Testis (tissue), 3 donors: ENCODE data around the gene BCKDHB. TPM values are rescaled to one million over a fixed set of nuclear protein-coding genes. Genes with fewer than 3 reads are reported as not detected.

Experiments used
- DNase-seq: peaks from one replicate; pipeline ENCODE4 v3.0.0-alpha.2; 2019
- H3K27ac ChIP-seq, 2 donors: fragments of 200-600 bp; sonication (generic); one replicate each; pipeline ENCODE4 v1.5.1; 2019
- H3K27me3 ChIP-seq: fragments of 200-600 bp; sonication (generic); one replicate; pipeline ENCODE4 v1.5.1; 2019
- H3K36me3 ChIP-seq: fragments of 200-600 bp; sonication (generic); one replicate; pipeline ENCODE4 v1.5.1; 2017; ENCODE audit warnings: low read depth; ENCODE audit errors: missing control alignments
- H3K4me1 ChIP-seq: fragments of 200-600 bp; sonication (generic); one replicate; pipeline ENCODE4 v1.5.1; 2019
- H3K4me3 ChIP-seq, 2 donors: fragments of 200-600 bp; sonication (generic); one replicate each; pipeline ENCODE4 v1.5.1; 2017 to 2019
- H3K9me3 ChIP-seq: fragments of 200-600 bp; sonication (generic); one replicate; pipeline ENCODE4 v1.5.1; 2017
- CTCF ChIP-seq, 3 experiments: fragments of 450-650 bp in 2 of 3; fragments of 200-600 bp in 1 of 3; sonication (generic) in 1 of 3; IDR thresholded peaks; one replicate each; pipeline ENCODE4 v1.5.1; 2016 to 2019; ENCODE audit warnings: antibody characterized with exemption in 3 of 3, mild to moderate bottlenecking in 2 of 3, moderate library complexity in 1 of 3
- POLR2A ChIP-seq: fragments of 450-650 bp; IDR thresholded peaks from one replicate; pipeline ENCODE4 v1.6.1; 2017; ENCODE audit warnings: antibody characterized with exemption, mild to moderate bottlenecking, moderate library complexity
- WGBS, 2 donors: methylation state at CpG; one replicate each; pipeline ENCODE4 v1.1.5; 2018; 5-methylcytosine and 5-hydroxymethylcytosine counted together
- intact Hi-C: fragments of 100-400 bp; cut with DNase I; formaldehyde crosslinking; loops from one replicate; pipeline ENCODE4 v1.15.1; 2023; ENCODE audit warnings: low total_unique reads
- polyA plus RNA-seq: library from polyadenylated mRNA; stranded (reverse); fragments of 350-450 nt; fragmentation: Illumina TruSeq; extraction: RNeasy Lipid Tissue Mini Kit (QIAGEN cat#74804); gene quantifications from one replicate; pipeline ENCODE4 v1.2.3, GENCODE V29; 2014; ENCODE audit warnings: low read depth, low replicate concordance; ENCODE audit not compliant: insufficient read depth
- total RNA-seq, 2 donors: library from RNA; depleted of rRNA; stranded (reverse); fragments of >200 nt; gene quantifications; one replicate each; pipeline ENCODE4 v1.2.3, GENCODE V29; 2016

Gene BCKDHB
- total and polyA plus RNA-seq, 3 donors from 2014 or later = 22.6 to 29.0 (median 23.3) TPM

GRCh38 chr6:80376411-80376810, 269.9 kb downstream of the BCKDHB start:
- intact Hi-C loops = no loop called here
- DNase-seq = no peak
- H3K27me3 ChIP-seq = no peaks in the 10 kb centered on the region
- no peak for TF ChIP-seq POLR2A
- H3K27ac ChIP-seq = no peak overlapping the region
- H3K9me3 ChIP-seq = no peaks in the 10 kb centered on the region
- no peak overlapping the region for H3K4me3 ChIP-seq
- H3K4me1 ChIP-seq = no peaks in the 10 kb centered on the region
- H3K36me3 ChIP-seq = no peaks in the 10 kb centered on the region

- intact Hi-C loops = no loop called here
- no peaks in the 10 kb centered on the region for H3K9me3 ChIP-seq
- 56 to 58% methylated on average over 1 of the region's 1 CpG for WGBS, 2 donors
Observed at GRCh38 chr6:80380566-80380965, 274.1 kb downstream of the BCKDHB start.

GRCh38 chr6:80382811-80383210, 276.3 kb downstream of the BCKDHB start:
- no peak for DNase-seq
- TF ChIP-seq POLR2A (no peak), CTCF (IDR thresholded peaks at IDR 0.05) (no peak)
- 62 to 67% methylated on average over 2 of the region's 2 CpGs for WGBS, 2 donors

More at GRCh38 chr6:80380566-80380965, 274.1 kb downstream of the BCKDHB start:
- no peak overlapping the region for H3K4me3 ChIP-seq
- H3K36me3 ChIP-seq = no peaks in the 10 kb centered on the region
- no peaks in the 10 kb centered on the region for H3K4me1 ChIP-seq
- TF ChIP-seq POLR2A (no peak), CTCF (IDR thresholded peaks at IDR 0.05) (no peak)
- no peaks in the 10 kb centered on the region for H3K27me3 ChIP-seq
- no peak for DNase-seq
- H3K27ac ChIP-seq = no peak overlapping the region

GRCh38 chr6:80388507-80388906, 282.0 kb downstream of the BCKDHB start:
- Histone ChIP-seq H3K4me3 (no peak overlapping the region), H3K27ac (no peak overlapping the region), H3K27me3 (no peaks in the 10 kb centered on the region), H3K36me3 (no peaks in the 10 kb centered on the region), H3K9me3 (no peaks in the 10 kb centered on the region), H3K4me1 (no peaks in the 10 kb centered on the region)
- WGBS, 2 donors = 79 to 86% methylated on average over 3 of the region's 3 CpGs
- intact Hi-C loops = no loop called here
- TF ChIP-seq CTCF (IDR thresholded peaks at IDR 0.05) (no peak), POLR2A (no peak)
- DNase-seq = no peak

More at GRCh38 chr6:80382811-80383210, 276.3 kb downstream of the BCKDHB start:
- intact Hi-C loops = no loop called here
- H3K4me3 ChIP-seq = no peak overlapping the region
- H3K27me3 ChIP-seq = no peaks in the 10 kb centered on the region
- no peaks in the 10 kb centered on the region for H3K4me1 ChIP-seq
- no peaks in the 10 kb centered on the region for H3K9me3 ChIP-seq
- no peaks in the 10 kb centered on the region for H3K36me3 ChIP-seq
- no peak overlapping the region for H3K27ac ChIP-seq

Other genes starting within 250 kb of the BCKDHB start
- 1 to 10 TPM; 8.8 to 9.1 TPM for gene ELOVL4, start 159.1 kb upstream of the BCKDHB start, total RNA-seq
- 10.6 TPM for gene ELOVL4, start 159.1 kb upstream of the BCKDHB start, polyA plus RNA-seq
- gene TTK, start 102.0 kb upstream of the BCKDHB start, total RNA-seq = 10 to 100 TPM; 27.4 to 28.0 TPM
- 34.6 TPM for gene TTK, start 102.0 kb upstream of the BCKDHB start, polyA plus RNA-seq